GOT3 (cell line): ENCODE data around the gene SMTNL1.
"Not testable (repeated sequence)": the region's sequence is repeated elsewhere in the genome, so short reads cannot be mapped to it uniquely, and the experiment has no call there.

Source experiments
- DNase-seq: peaks from one replicate; lab custom pipeline; 2025; ENCODE audit warnings: mixed read lengths; lab: John Stamatoyannopoulos, UW

SMTNL1 gene

DNA sequence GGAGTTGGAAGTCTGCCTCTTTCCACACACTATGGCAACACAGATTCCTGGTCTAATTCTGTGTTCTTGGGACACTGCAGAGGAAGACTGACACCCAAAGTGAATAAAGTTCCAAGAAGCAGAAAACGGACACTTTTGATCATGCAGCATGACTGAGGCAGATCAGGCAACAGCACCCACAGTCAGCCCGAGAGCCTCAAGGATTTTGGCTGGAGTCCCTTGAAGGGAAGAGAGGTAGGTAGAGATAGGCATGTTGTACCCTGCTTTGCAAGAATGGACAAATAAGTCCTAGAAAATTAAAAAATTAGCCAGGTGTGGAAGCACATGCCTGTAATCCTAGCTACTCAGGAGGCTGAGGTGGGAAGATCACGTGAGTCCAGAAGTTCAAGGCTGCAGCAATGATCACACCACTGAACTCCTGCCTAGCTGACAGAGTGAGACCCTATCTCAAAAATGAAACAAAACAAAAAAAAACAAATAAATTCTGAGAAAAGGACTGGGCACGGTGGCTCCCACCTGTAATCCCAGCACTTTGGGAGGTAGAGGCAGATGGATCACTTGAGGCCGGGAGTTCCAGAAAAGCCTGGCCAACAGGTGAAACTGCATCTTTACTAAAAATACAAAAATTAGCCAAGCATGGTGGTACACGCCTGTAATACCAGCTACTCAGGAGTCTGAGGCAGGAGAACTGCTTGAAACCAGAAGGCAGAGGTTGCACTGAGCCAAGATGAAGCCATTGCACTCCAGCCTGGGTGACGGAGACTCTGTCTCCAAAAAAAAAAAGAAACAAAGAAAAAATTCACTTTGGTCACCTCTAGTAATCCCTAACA is 28.8 kb upstream of the SMTNL1 start:
- DNase-seq = no peak

DNA sequence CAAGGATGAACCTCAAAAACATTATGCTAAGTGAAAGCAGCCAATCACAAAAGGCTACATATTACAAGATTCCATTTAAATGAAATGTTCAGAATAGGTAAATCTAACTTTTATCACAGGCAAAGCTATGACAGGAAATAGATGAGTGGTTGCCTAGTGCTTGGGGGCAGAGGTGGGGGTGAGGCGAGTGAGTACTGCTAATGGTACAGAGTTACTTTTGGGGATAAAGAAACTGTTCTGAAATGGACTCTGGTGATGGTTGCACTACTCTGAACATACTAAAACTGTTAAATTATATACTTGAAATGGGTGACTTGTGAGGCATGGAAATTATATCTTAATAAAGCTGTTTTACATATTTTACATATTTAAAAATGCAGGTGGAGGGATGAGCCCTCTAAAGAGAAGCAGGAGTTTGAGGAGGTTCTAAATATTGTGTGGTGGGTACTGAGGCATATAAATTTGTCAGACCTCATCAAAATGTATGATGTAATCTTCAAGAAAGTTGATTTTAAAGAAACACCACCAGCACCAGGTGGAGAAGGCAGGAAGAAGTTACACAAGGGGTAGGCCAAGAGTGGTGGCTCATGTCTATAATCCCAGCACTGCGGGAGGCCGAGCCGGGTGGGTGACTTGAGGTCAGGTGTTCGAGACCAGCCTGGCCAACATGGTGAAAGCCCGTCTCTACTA is 25.5 kb upstream of the SMTNL1 start:
- DNase-seq = no peak

DNA sequence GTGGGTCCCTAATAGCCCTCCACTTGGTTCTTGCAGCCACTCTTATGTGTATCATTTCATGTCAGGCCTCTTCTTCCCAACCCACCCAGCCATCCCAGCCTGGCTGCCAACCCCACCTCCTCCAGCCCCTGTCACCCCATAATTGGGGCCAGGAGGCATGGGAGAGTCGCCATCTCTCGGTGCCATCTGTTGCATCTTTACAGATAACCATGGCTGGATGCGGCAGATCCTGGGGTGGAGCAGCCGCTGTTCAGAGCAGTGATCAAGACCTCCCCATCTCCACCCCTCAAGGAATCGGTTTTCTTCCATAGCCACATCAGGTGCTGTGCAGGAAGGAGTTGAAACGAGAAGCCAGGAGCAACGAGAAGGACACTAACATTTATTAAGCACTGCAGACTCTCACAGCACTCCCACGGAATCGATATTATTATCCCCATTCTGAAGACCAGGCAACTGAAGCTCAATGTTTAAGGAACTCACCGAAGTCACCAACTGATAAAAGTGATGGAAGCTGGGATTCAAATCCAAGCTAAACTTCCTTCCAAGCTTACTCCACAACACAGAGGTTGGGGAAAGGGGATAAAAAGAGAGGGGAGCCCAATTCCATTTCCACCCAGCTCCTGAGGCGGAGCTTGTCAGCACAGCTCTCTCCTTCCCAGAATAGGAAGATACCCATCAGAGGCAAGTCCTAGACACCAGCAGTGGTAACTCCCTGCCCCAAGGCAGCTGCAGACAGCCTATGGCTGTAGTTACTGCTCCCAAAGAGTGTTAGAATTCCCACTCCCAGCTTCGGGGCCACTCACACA is 24.5 kb upstream of the SMTNL1 start:
- DNase-seq = no peak

GRCh38 chr11:57513452-57513795 is 24.0 kb upstream of the SMTNL1 start:
- DNase-seq = no peak

DNA sequence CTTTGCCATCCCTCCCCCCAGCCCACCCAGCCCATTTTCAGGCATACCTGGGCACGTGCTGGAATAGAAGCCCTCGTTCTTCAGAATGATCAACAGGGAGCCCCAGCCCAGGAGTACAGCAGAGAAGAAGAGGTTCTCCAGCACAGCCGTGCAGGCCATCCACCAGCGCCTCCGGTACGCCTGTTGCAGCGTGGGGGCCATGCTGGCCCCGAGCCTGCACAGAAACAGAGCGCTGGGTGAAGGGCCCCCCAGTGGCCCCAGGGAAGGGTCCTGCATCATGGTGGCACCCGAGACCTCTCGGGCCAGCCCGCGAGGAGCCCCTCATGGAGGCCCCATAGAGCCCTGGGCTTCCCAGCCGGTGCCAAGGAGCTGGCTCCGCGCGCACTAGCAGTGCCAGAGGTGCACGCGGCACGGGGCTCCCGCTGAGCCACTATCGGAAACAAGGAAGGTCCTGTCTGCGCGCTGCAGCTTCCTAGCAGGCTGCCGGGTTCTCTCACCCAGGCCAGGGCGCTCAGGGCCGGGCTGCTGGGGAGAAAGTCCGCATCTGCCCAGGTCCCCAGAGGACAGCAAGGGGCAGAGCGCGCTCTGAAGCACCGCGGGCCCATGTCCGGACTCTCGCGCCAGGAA is 23.4 kb upstream of the SMTNL1 start:
- no peak for DNase-seq

GRCh38 chr11:57514538-57515331 is 22.7 kb upstream of the SMTNL1 start:
- no peak for DNase-seq

- DNase-seq = no peak
Observed at GRCh38 chr11:57515332-57516060, 21.9 kb upstream of the SMTNL1 start, which contains the start of gene SLC43A1. Gene SLC43A1, minus strand, starts transcription at chr11:57515702. Its CDS starts 1,591 bp downstream, at chr11:57514111.

DNA sequence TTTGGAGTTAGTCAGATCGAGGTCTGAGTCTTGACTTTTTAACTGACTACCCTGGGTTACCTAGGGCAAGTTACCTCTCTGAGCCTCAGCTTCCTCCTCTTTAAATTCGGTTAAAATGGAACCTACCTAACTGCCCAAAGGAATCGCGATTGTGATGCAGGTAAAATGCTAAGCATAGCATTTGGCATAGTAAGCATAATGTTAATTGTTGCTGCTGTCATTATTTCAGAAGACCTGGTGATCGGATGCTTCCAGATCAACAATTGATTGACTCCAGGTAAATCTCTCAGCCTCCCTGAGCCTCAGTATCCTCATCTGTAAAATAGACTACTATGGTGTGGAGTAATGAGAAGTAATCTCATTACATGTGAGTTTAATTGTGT is 21.3 kb upstream of the SMTNL1 start:
- DNase-seq = no peak

DNA sequence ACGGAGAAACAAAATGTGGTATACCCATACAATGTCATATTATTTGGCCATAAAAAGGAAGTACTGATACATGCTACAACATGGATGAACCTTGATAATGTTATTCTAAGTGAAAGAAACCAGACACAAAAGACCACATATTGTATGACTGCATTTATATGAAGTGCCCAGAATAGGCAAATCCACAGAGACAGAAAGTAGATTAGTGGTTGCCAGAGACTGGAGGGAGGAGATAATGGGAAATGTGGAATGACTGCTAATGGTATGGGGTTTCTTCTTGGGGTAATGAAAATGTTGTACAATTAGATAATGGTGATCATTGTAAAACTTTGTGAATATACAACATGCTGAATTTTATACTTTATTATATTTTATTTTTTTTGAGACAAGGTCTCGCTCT is 16.3 kb upstream of the SMTNL1 start:
- no peak for DNase-seq

DNA sequence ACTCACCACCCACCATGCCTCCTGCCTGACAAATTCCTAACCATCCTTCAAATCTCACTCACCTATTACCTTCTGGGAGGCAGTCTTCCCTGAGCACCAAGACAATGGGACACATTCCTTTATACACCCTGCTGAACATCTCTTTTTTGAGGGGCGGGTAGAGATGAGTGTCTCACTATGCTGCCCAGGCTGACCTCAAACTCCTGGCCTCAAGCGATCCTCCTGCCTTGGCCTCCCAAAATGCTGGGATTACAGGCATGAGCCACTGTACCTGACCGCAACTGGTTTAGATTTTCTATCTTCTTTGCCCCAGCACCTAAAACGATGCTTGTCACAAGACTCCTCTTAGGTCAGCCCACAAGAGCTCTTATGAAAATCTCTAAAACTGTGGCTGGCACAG is 14.0 kb upstream of the SMTNL1 start:
- DNase-seq = no peak

GRCh38 chr11:57527056-57527631 is 10.3 kb upstream of the SMTNL1 start:
- no peak for DNase-seq

DNA sequence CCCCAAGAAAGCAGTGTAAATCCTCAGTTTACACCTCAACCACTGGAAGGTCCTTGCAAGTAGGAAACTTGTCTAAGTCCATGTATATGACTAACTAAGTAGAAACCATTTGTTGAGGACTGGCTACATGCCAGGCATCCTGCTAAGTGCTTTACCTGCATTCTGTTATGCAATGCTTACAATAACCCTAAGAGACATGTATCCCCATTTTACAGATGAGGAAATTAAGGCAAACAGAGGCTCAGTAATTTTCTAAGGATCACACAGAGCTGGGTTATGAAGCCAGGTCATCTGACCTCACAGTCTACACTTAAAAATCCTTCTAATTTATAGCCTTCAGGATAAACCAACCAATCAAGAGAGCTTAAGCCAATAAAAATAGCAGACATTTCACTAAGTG is 8.4 kb upstream of the SMTNL1 start:
- no peak for DNase-seq

DNA sequence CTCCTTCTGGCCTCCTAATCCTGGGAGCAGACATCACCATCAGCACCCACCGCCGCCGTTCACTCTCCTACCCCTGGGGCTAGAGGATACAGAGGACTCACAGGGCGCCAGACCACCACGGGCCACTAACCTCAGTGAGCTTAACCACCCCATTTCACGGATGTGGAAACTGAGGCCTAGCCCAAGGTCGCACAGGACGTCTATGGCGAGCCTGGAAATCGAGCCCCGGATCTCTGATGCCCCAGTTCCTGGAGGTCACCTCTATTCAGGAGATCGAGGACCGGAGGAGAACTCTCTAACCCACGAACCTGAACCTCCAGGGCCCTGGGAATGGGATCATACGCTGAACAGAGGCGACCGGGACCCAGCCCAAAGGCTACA is 7.2 kb upstream of the SMTNL1 start:
- DNase-seq = no peak

DNA sequence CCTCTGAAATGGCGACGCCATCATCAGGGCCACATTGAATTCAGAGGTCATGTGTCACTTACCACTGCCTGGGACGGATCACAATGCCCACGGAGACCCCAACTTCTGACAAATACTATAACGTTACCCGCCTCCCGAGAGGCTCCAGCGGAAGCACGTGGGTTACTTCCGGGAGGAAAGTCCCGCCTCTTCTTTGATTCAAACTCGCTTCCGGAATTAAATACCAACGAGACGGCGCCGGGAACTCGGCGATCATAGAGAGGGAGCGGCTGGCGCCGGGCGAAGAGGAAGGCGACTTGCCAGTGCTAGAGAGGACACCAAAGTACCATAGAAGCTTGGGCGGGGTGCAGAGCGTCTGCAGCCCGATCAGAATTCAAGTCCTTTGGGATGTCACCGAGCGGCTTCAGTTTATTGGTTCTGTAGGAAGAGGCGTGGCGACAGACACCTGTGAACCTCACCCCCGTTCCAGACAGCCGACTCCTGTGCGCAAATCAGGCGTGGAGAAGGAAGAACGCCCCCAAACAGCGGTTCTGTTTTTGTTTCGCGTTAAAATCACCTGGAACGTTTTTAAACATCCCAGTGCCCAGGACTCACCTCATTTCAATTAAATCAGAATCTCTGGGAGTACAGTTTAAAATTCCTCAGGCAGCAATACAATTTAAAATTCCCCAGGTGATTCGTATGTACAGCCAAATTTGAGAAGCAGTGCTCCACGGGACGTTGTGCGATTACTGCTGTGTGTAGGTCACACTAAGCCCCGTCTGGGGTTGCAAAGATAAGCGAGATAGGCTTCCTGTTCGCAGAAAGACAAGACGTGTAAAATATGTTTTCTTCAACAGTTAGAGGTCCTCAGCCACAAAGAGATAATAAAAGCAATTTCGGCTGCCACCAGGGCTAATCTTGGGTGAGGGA is 6.5 kb upstream of the SMTNL1 start, which contains the start of gene TIMM10:
TSS of gene TIMM10 (minus strand) at position 159 of the 912 bp plus-strand sequence. CDS start 565 bp downstream, outside the sequence.
- DNase-seq = peak; percentile 73

DNA sequence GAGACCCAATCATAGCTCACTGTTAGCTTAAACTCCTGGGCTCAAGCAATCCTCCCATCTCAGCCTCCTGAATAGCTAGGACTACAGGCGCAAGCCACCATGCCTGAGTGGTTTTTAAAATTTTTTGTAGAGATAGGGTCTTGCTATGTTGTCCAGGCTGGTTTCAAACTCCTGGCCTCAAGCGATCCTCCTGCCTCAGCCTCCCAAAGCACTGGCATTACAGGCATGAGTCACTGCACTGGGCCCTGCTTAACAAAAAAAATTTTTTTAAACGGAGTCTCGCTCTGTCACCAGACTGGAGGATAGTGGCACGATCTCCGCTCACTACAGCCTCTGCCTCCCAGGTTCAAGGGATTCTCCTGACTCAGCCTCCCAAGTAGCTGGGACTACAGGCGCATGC is 2.9 kb upstream of the SMTNL1 start:
- not testable (repeated sequence) for DNase-seq

- DNase-seq = no peak
Observed at GRCh38 chr11:57539342-57539741, 1.9 kb downstream of the SMTNL1 start.

GRCh38 chr11:57541169-57541568 is 3.8 kb downstream of the SMTNL1 start:
- no peak for DNase-seq

DNA sequence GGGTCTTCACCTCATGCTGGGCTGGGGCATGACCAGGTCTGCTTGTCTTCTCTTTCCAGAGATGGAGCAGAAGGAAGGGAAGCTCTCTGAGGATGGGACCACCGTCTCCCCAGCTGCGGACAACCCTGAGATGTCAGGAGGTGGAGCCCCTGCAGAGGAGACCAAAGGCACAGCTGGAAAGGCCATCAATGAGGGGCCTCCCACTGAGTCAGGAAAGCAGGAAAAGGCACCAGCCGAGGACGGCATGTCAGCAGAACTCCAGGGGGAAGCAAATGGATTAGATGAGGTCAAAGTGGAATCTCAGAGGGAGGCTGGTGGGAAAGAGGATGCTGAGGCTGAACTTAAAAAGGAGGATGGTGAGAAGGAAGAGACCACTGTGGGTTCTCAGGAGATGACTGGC is 5.2 kb downstream of the SMTNL1 start:
- no peak for DNase-seq

GRCh38 chr11:57543593-57543992 is 6.2 kb downstream of the SMTNL1 start:
- DNase-seq = no peak
